GM12873 (cell line): ENCODE data around the gene NOP14.

Experiments used
- CTCF ChIP-seq: IDR thresholded peaks from 2 replicates; pipeline ENCODE4 v1.5.1; 2012; ENCODE audit warnings: low read depth, mild to moderate bottlenecking, moderate library complexity, low read length, control low read depth; ENCODE audit not compliant: insufficient read depth; ENCODE audit errors: missing control alignments

Gene NOP14

GRCh38 chr4:2937986-2938385 is 25.2 kb downstream of the NOP14 start:
- no peak for TF ChIP-seq CTCF

- no peak for TF ChIP-seq CTCF
These were observed 25.9 kb downstream of the NOP14 start for GRCh38 chr4:2937146-2937857.

GRCh38 chr4:2936773-2937145 is 26.4 kb downstream of the NOP14 start:
- TF ChIP-seq CTCF: no peak

GRCh38 chr4:2935762-2936743 is 27.2 kb downstream of the NOP14 start:
- TF ChIP-seq CTCF: no peak

GRCh38 chr4:2934813-2935761 is 28.1 kb downstream of the NOP14 start:
- TF ChIP-seq CTCF: no peak

GRCh38 chr4:2934077-2934812 is 29.0 kb downstream of the NOP14 start:
- TF ChIP-seq CTCF: no peak
